Endodermal cell (in vitro differentiated cells): Measurements from ENCODE around the gene KRTAP4-16. TPM values are rescaled to one million over a fixed set of nuclear protein-coding genes. Genes with fewer than 3 reads are reported as not detected.
A peak's percentile ranks its signal among the peaks of the same experiment; 100 is the strongest.
"Not testable (repeated sequence)": the region's sequence is repeated elsewhere in the genome, so short reads cannot be mapped to it uniquely, and the experiment has no call there.

Experiments
- DNase-seq: peaks from one replicate; pipeline ENCODE4 v3.0.0-alpha.2; 2017
- H3K27ac ChIP-seq: 2 replicates; pipeline ENCODE4 v1.5.1; 2013; ENCODE audit warnings: mild to moderate bottlenecking, low read depth, low read length, moderate library complexity
- H3K27me3 ChIP-seq: 2 replicates; pipeline ENCODE4 v1.6.1; 2013; ENCODE audit warnings: mild to moderate bottlenecking, low read length, moderate library complexity; ENCODE audit not compliant: insufficient read depth, control insufficient read depth, poor library complexity, severe bottlenecking
- H3K36me3 ChIP-seq: 2 replicates; pipeline ENCODE4 v1.7.0; 2013; ENCODE audit warnings: mild to moderate bottlenecking, low read length, moderate library complexity; ENCODE audit not compliant: control insufficient read depth, insufficient read depth
- H3K4me1 ChIP-seq: one replicate; pipeline ENCODE4 v1.7.0; 2013; ENCODE audit warnings: low read length; ENCODE audit not compliant: control insufficient read depth, insufficient read depth
- H3K4me3 ChIP-seq: 2 replicates; pipeline ENCODE4 v1.5.1; 2013; ENCODE audit warnings: mild to moderate bottlenecking, low read length, moderate library complexity
- H3K9ac ChIP-seq: 2 replicates; pipeline ENCODE4 v1.6.1; 2013; ENCODE audit warnings: mild to moderate bottlenecking, low read length, moderate library complexity; ENCODE audit not compliant: poor library complexity, severe bottlenecking; ENCODE audit errors: extremely low read depth
- H3K9me3 ChIP-seq: 2 replicates; pipeline ENCODE4 v1.6.1; 2013; ENCODE audit warnings: mild to moderate bottlenecking, low read length, moderate library complexity; ENCODE audit not compliant: control insufficient read depth
- H3K27ac Mint-ChIP-seq: 2 replicates; pipeline ENCODE4 v1.8.0; 2020; ENCODE audit warnings: mixed read lengths
- H3K27me3 Mint-ChIP-seq: 2 replicates; pipeline ENCODE4 v1.8.0; 2021; ENCODE audit warnings: mild to moderate bottlenecking, mixed read lengths; ENCODE audit not compliant: insufficient read depth
- H3K36me3 Mint-ChIP-seq: 2 replicates; pipeline ENCODE4 v1.8.0; 2020; ENCODE audit warnings: low read depth, mixed read lengths
- H3K4me1 Mint-ChIP-seq: 2 replicates; pipeline ENCODE4 v1.8.0; 2020; ENCODE audit warnings: mixed read lengths
- H3K4me3 Mint-ChIP-seq: 2 replicates; pipeline ENCODE4 v1.8.0; 2020; ENCODE audit warnings: mild to moderate bottlenecking, moderate library complexity, mixed read lengths
- H3K9me3 Mint-ChIP-seq: 2 replicates; pipeline ENCODE4 v1.8.0; 2020; ENCODE audit warnings: mild to moderate bottlenecking, mixed read lengths
- WGBS, 2 experiments: methylation state at CpG; one replicate each; pipeline versions ENCODE4 v1.1.5 to v1.1.7; 2013; ENCODE audit warnings: missing lambda C conversion rate in 2 of 2, mixed read lengths in 1 of 2; ENCODE audit not compliant: insufficient coverage in 1 of 2, insufficient read length in 1 of 2; 5-methylcytosine and 5-hydroxymethylcytosine counted together
- total RNA-seq, 2 donors: library from RNA; stranded (reverse); fragmentation: NEBNext Ultra II Directional in 1 of 2; extraction: Animal tissue kit (Norgen Biotek cat#: 25700) in 1 of 2; gene quantifications; 2 replicates in 1 of 2; 3 replicates in 1 of 2; pipeline ENCODE4 v1.2.1, GENCODE V29; 2021
- TF ChIP-seq, protein P1 (sequence below): fragments of 200-600 bp; sonication (generic); conservative IDR thresholded peaks from 2 replicates; pipeline ENCODE4 v1.5.0; 2021; ENCODE audit warnings: antibody characterized with exemption, mild to moderate bottlenecking

The KRTAP4-16 gene
- total RNA-seq, 2 donors from 2014 or later = not detected

DNA sequence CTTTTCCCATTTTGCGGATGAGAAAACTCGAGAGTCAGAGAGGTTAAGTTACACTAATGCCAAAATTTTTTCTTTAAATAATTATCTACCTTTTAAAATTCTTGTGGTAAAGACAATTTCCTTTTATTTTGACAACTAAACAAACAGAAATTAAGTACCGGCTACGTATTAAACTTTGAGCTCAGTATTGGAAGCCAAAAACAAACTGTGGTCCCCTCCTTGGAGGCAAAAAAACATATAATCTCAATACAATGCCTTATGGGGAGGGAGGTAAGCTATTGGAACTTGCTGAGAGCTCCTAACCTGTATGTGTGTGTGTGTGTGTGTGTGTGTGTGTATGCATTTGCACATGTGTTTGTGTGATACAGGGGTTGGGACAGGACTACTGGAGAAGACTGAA, 38.6 kb downstream of the KRTAP4-16 start:
- WGBS, 2 experiments = 96% methylated on average over 4 of the region's 4 CpGs; no CpG with 5 or more reads in 1 of the 2 experiments
- no peaks in the 10 kb centered on the region for H3K27me3 ChIP-seq

DNA sequence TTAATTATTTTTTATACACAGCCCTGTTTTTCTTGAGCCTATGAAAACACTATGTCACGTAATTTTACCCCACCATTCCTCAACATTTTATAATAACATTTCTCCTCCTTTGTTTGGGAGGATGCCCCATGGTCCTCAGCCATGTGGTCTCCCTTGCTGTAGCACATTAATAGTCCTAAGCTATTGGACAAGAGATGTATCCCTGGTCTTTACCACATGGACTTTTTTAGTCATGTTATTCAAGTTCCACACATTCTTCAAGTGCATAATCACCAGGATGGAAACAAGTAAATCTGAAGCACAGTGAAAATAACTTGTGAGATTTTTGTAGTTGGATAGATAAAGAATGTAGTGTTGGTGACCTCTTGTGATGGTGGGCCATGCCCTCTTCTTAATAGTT, 40.0 kb downstream of the KRTAP4-16 start:
- Histone ChIP-seq H3K4me1 (no peaks in the 10 kb centered on the region), H3K9me3 (peaks cover 7% of the 10 kb centered on the region), H3K27me3 (no peaks in the 10 kb centered on the region), H3K27ac (no peak overlapping the region), H3K4me3 (no peak overlapping the region), H3K9ac (no peak overlapping the region), H3K36me3 (no peaks in the 10 kb centered on the region)
- no peak for DNase-seq
- 90 to 97% methylated on average over 1 of the region's 1 CpG for WGBS, 2 experiments
- H3K4me1 Mint-ChIP-seq = peaks cover 3% of the 10 kb centered on the region
- peaks cover 7% of the 10 kb centered on the region for H3K9me3 Mint-ChIP-seq
- no peaks in the 10 kb centered on the region for H3K27me3 Mint-ChIP-seq
- TF ChIP-seq, protein P1, sequence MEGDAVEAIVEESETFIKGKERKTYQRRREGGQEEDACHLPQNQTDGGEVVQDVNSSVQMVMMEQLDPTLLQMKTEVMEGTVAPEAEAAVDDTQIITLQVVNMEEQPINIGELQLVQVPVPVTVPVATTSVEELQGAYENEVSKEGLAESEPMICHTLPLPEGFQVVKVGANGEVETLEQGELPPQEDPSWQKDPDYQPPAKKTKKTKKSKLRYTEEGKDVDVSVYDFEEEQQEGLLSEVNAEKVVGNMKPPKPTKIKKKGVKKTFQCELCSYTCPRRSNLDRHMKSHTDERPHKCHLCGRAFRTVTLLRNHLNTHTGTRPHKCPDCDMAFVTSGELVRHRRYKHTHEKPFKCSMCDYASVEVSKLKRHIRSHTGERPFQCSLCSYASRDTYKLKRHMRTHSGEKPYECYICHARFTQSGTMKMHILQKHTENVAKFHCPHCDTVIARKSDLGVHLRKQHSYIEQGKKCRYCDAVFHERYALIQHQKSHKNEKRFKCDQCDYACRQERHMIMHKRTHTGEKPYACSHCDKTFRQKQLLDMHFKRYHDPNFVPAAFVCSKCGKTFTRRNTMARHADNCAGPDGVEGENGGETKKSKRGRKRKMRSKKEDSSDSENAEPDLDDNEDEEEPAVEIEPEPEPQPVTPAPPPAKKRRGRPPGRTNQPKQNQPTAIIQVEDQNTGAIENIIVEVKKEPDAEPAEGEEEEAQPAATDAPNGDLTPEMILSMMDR = no peak
- H3K4me3 Mint-ChIP-seq = no peak overlapping the region
- H3K27ac Mint-ChIP-seq = no peak overlapping the region
- no peaks in the 10 kb centered on the region for H3K36me3 Mint-ChIP-seq

More for the DNA sequence above, 38.6 kb downstream of the KRTAP4-16 start:
- H3K4me3 ChIP-seq = no peak overlapping the region
- H3K9me3 ChIP-seq = no peaks in the 10 kb centered on the region
- H3K36me3 Mint-ChIP-seq = no peaks in the 10 kb centered on the region
- H3K4me1 Mint-ChIP-seq = peaks cover 3% of the 10 kb centered on the region
- no peaks in the 10 kb centered on the region for H3K9me3 Mint-ChIP-seq
- H3K36me3 ChIP-seq = no peaks in the 10 kb centered on the region
- TF ChIP-seq, protein P1 = no peak
- no peak overlapping the region for H3K9ac ChIP-seq
- no peaks in the 10 kb centered on the region for H3K4me1 ChIP-seq
- no peaks in the 10 kb centered on the region for H3K27me3 Mint-ChIP-seq
- no peak overlapping the region for H3K4me3 Mint-ChIP-seq
- no peak for DNase-seq
- H3K27ac Mint-ChIP-seq = no peak overlapping the region
- H3K27ac ChIP-seq = no peak overlapping the region

DNA sequence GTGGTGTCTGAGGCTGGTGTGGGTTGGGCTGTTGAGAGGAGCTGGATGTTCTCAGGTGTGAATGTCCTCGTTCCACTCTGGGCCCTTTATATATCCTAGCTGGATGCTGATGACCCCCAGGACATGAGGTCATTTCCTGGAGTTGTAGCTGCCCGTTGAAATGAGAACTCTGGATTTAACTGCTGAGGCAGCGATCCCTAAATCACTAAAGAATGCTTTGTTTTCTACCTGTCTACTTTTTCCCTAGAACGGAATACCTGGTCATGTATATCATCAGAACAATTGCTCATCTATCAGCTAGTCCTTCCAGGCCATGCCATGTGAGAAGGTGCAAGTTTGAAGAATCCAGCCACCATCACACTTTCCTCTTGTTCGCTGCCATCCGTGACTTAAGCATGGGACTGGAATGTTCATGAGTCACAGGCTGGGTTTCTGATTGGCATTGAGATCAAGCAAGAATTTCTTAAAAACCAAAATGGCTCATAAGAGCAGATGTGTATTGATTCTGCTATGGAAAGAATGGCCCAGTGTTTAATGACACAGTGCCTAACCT, 41.9 kb downstream of the KRTAP4-16 start, which contains the start of gene KRTAP2-3:
KRTAP2-3 (minus strand) TSS at position 63 of the 553 bp plus-strand sequence. CDS start 64 bp downstream, outside the sequence.
- Mint-ChIP-seq H3K9me3 (peaks cover 7% of the 10 kb centered on the region), H3K4me3 (no peak within 1 kb of the TSS), H3K36me3 (no peaks in the 10 kb centered on the region), H3K27ac (no peak within 1 kb of the TSS), H3K4me1 (peaks cover 3% of the 10 kb centered on the region), H3K27me3 (no peaks in the 10 kb centered on the region)
- TF ChIP-seq, protein P1 = no peak
- Histone ChIP-seq H3K9me3 (peaks cover 7% of the 10 kb centered on the region), H3K9ac (no peak within 1 kb of the TSS), H3K4me3 (no peak within 1 kb of the TSS), H3K27ac (no peak within 1 kb of the TSS), H3K36me3 (no peaks in the 10 kb centered on the region), H3K4me1 (no peaks in the 10 kb centered on the region), H3K27me3 (no peaks in the 10 kb centered on the region)
- no peak for DNase-seq
- 92% methylated on average over 3 to 6 of the region's 6 CpGs for WGBS, 2 experiments

DNA sequence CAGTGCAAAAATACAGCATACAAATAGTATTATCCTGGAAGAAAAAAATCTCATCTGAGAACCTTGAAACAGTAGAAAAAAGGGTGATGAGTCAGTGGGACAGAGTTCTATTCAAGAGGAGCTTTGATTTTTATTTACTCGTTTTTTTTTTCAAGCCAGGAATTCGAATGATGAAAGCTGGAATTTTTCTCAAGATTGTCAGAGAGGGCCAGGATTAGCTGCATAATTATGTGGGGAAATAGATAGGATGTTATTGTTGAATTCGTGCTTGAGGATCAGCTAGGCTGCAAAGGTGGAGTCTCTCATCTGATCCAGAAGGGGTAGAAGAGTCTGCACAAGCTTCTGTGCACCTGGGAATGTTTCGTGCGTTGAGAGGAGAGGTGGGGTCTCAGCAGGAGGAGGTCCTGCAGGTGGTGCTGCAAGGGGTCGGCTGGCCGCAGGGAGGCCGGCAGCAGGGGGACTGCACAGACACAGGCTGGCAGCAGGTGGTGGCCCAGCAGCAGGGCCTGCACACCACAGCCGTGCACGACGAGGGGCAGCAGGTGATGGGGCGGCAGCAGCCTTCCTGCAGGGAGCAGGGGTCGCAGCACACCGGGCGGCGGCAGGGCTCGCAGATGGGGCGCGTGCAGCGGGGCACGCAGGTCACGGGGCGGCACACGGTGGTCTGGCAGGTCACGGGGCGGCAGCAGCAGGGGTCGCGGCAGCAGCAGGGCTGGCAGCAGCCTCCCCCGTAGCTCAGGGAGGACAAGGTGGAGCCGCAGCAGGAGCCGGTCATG, 42.5 kb downstream of the KRTAP4-16 start:
- H3K27me3 ChIP-seq, H3K9ac ChIP-seq, H3K9me3 Mint-ChIP-seq, H3K27ac ChIP-seq, H3K4me3 ChIP-seq, H3K27ac Mint-ChIP-seq, H3K9me3 ChIP-seq, H3K4me1 Mint-ChIP-seq, H3K36me3 ChIP-seq, H3K36me3 Mint-ChIP-seq, H3K4me3 Mint-ChIP-seq, H3K27me3 Mint-ChIP-seq, H3K4me1 ChIP-seq: not testable (repeated sequence)
- DNase-seq = peak; percentile 62
- WGBS, 2 experiments = 74 to 83% methylated on average over 3 to 9 of the region's 31 CpGs
